ENCODE measurements around the gene DOCK1. TPM values are rescaled to one million over a fixed set of nuclear protein-coding genes. Genes with fewer than 3 reads are reported as not detected.

Gene DOCK1
- polyA plus RNA-seq, 1 of the 3 experiments (the other 2 are of a cell fraction): 15.5 TPM

DNA sequence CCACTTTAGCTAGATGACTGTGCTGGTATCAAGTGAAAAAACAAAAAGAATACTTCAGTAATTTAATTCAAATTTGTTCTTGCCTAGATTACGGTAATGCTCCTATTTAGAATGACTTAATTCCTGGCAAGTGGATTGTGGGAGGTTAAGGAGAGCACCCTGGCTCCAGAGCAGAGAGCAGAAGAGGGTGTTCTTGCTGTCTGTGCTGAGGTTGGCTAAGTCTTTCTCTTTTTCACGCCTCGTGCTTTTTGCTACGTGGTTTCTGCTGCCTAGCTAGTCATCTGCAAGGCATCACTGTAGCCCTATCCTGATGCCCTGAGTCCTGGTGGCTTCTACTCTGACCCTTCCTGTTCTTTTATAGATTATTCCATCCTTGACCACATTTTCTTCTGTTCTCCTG lies 189.8 kb downstream of the DOCK1 start:
- no peaks in the 10 kb centered on the region for H3K27me3 ChIP-seq (ENCODE audit: insufficient read depth)
- H4K20me1 ChIP-seq (ENCODE audit: insufficient read depth): no peaks in the 10 kb centered on the region
- CTCF ChIA-PET: interaction anchor here (1.4 kb wide), 1 partner anchor 15 kb away, joined by 3 read pairs; no protein-coding TSS in a partner anchor
- no peaks in the 10 kb centered on the region for H3K9me3 ChIP-seq
- no peaks in the 10 kb centered on the region; the same call in 1 of the 2 replicates for H3K79me2 ChIP-seq (ENCODE audit: insufficient read depth)
- H2AFZ ChIP-seq (ENCODE audit: low read depth): no peak overlapping the region
- H3K4me1 ChIP-seq (ENCODE audit: control insufficient read depth in 1 of 2, insufficient read depth in 2 of 2, low read depth in 1 of 2, low read length in 1 of 2): no peaks in the 10 kb centered on the region; a peak in 1 of 4 replicates
- no peaks in the 10 kb centered on the region for H3F3A ChIP-seq (replicated peaks; ENCODE audit: insufficient read depth)
- DNase-seq: no peak
- 99% methylated on average over 4 of the region's 4 CpGs for WGBS (ENCODE audit: low lambda C conversion rate)
- no peak overlapping the region for H3K9ac ChIP-seq
- no peak overlapping the region for H3K27ac ChIP-seq (ENCODE audit: low read depth in 2 of 2, low read length in 1 of 2)
- no peak overlapping the region for H3K4me3 ChIP-seq (ENCODE audit: low read depth in 2 of 2, low read length in 1 of 2)
- POLR2A ChIA-PET: no interaction called here
- no peak overlapping the region for H3K4me2 ChIP-seq
- no peaks in the 10 kb centered on the region for H3K9me2 ChIP-seq
- H3K36me3 ChIP-seq (replicated peaks in 1 of 2; ENCODE audit: control insufficient read depth in 1 of 2, insufficient read depth in 2 of 2, low read length in 1 of 2): peaks cover 3 to 5% of the 10 kb centered on the region in 2 experiments
- TF ChIP-seq, protein P1, sequence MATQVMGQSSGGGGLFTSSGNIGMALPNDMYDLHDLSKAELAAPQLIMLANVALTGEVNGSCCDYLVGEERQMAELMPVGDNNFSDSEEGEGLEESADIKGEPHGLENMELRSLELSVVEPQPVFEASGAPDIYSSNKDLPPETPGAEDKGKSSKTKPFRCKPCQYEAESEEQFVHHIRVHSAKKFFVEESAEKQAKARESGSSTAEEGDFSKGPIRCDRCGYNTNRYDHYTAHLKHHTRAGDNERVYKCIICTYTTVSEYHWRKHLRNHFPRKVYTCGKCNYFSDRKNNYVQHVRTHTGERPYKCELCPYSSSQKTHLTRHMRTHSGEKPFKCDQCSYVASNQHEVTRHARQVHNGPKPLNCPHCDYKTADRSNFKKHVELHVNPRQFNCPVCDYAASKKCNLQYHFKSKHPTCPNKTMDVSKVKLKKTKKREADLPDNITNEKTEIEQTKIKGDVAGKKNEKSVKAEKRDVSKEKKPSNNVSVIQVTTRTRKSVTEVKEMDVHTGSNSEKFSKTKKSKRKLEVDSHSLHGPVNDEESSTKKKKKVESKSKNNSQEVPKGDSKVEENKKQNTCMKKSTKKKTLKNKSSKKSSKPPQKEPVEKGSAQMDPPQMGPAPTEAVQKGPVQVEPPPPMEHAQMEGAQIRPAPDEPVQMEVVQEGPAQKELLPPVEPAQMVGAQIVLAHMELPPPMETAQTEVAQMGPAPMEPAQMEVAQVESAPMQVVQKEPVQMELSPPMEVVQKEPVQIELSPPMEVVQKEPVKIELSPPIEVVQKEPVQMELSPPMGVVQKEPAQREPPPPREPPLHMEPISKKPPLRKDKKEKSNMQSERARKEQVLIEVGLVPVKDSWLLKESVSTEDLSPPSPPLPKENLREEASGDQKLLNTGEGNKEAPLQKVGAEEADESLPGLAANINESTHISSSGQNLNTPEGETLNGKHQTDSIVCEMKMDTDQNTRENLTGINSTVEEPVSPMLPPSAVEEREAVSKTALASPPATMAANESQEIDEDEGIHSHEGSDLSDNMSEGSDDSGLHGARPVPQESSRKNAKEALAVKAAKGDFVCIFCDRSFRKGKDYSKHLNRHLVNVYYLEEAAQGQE (IDR thresholded peaks at IDR 0.05; ENCODE audit: low read depth, low read length): no peak
- TF ChIP-seq TCF12 (IDR thresholded peaks at IDR 0.05) (no peak), NRF1 (IDR thresholded peaks at IDR 0.05; ENCODE audit: low read depth, low read length) (no peak), JUND (IDR thresholded peaks at IDR 0.05) (no peak), RAD21 (IDR thresholded peaks at IDR 0.05; ENCODE audit: low read length) (no peak)
- TF ChIP-seq, protein P2, sequence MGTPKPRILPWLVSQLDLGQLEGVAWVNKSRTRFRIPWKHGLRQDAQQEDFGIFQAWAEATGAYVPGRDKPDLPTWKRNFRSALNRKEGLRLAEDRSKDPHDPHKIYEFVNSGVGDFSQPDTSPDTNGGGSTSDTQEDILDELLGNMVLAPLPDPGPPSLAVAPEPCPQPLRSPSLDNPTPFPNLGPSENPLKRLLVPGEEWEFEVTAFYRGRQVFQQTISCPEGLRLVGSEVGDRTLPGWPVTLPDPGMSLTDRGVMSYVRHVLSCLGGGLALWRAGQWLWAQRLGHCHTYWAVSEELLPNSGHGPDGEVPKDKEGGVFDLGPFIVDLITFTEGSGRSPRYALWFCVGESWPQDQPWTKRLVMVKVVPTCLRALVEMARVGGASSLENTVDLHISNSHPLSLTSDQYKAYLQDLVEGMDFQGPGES (IDR thresholded peaks at IDR 0.05; ENCODE audit: low read depth, low read length): no peak

DNA sequence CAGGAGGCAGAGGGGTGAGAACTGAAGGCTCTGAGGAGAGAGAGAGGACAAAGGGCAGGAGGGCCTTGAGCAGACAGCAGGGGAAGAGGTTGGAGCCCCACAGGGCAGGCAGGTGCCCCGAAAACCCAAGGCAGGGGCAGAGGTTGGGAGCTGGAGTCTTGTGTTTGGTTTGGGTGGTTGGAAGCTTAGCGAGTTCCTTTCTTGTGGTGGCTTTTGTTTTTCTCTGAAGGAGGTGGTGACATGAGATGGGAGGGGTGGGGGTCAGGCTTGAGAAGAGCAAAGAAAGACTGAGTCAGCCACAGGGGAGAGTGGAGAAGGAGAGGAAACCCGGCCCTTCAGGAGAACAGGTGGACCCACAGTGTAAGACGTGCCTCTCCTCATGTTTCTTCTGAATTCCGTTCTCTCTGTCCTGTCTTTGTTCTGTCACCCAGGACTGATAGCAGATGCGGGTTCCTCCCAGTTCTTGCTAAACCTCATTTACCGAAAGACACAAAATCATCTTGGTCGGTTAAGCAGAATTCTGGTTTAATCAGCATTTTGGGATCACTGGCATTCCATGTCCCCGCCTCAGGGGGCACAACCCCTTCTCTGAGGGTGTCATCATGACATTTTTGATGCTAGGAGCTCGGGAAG lies 195.9 kb downstream of the DOCK1 start:
- Histone ChIP-seq H3K9me2 (no peaks in the 10 kb centered on the region), H3K4me2 (no peak overlapping the region), H3K4me1 (ENCODE audit: control insufficient read depth in 1 of 2, insufficient read depth in 2 of 2, low read depth in 1 of 2, low read length in 1 of 2) (no peaks in the 10 kb centered on the region; a peak in 1 of 4 replicates), H4K20me1 (ENCODE audit: insufficient read depth) (0 out of 2 replicates have a peak, but pooled peaks cover 2% of the 10 kb centered on the region), H2AFZ (ENCODE audit: low read depth) (no peak overlapping the region), H3K9me3 (no peaks in the 10 kb centered on the region), H3F3A (replicated peaks; ENCODE audit: insufficient read depth) (no peaks in the 10 kb centered on the region), H3K27me3 (ENCODE audit: insufficient read depth) (no peaks in the 10 kb centered on the region), H3K4me3 (ENCODE audit: low read depth in 2 of 2, low read length in 1 of 2) (no peak overlapping the region), H3K27ac (ENCODE audit: low read depth in 2 of 2, low read length in 1 of 2) (no peak overlapping the region), H3K79me2 (ENCODE audit: insufficient read depth) (no peaks in the 10 kb centered on the region), H3K9ac (no peak overlapping the region), H3K36me3 (replicated peaks in 1 of 2; ENCODE audit: control insufficient read depth in 1 of 2, insufficient read depth in 2 of 2, low read length in 1 of 2) (peaks cover 5% of the 10 kb centered on the region in 2 experiments)
- TF ChIP-seq FOXM1 (IDR thresholded peaks at IDR 0.05; ENCODE audit: low read depth) (no peak), ELF1 (IDR thresholded peaks at IDR 0.05) (no peak), GATA2 (CRISPR knock-in tag; IDR thresholded peaks at IDR 0.05) (no peak), RAD21 (IDR thresholded peaks at IDR 0.05; ENCODE audit: low read length) (no peak), CHD2 (IDR thresholded peaks at IDR 0.05; ENCODE audit: low read length, partially characterized antibody) (no peak)
- DNase-seq: no peak
- POLR2A ChIA-PET: no interaction called here
- 93% methylated on average over 10 of the region's 10 CpGs for WGBS (ENCODE audit: low lambda C conversion rate)
- CTCF ChIA-PET: no interaction called here

Measured in SK-N-SH (cell line).